Lower lobe of right lung (tissue), 2 donors: ENCODE results near the gene HLA-DOA. TPM values are rescaled to one million over a fixed set of nuclear protein-coding genes. Genes with fewer than 3 reads are reported as not detected.

Experiments used
- ATAC-seq, 2 donors: fragments of 200-7000 bp; cut with Tn5 transposase; one replicate each; pipeline ENCODE4 v1.9.1; 2020 to 2022; ENCODE audit warnings: mild to moderate bottlenecking in 2 of 2, moderate library complexity in 2 of 2
- DNase-seq: peaks from one replicate; pipeline ENCODE4 v3.0.0-alpha.2; 2020
- H3K27ac ChIP-seq: fragments of 200-600 bp; one replicate; pipeline ENCODE4 v1.8.0; 2022
- H3K27me3 ChIP-seq: fragments of 200-600 bp; one replicate; pipeline ENCODE4 v1.8.0; 2022; ENCODE audit warnings: low read depth
- H3K36me3 ChIP-seq: fragments of 200-600 bp; one replicate; pipeline ENCODE4 v1.8.0; 2022; ENCODE audit warnings: mild to moderate bottlenecking
- H3K4me1 ChIP-seq: fragments of 200-600 bp; one replicate; pipeline ENCODE4 v1.8.0; 2022
- H3K4me3 ChIP-seq: fragments of 200-600 bp; one replicate; pipeline ENCODE4 v1.8.0; 2022; ENCODE audit warnings: mild to moderate bottlenecking
- H3K9me3 ChIP-seq: fragments of 200-600 bp; one replicate; pipeline ENCODE4 v1.8.0; 2022
- intact Hi-C: fragments of 100-400 bp; cut with DNase I; formaldehyde crosslinking; loops from one replicate; pipeline ENCODE4 v1.11.0; 2022
- total RNA-seq: library from RNA; stranded (reverse); fragmentation: NEBNext Ultra II Directional; extraction: Animal tissue kit (Norgen Biotek cat#: 25700); gene quantifications from one replicate; pipeline ENCODE4 v1.2.1, GENCODE V29; 2021
- TF ChIP-seq, protein P1 (sequence below): fragments of 200-600 bp; IDR thresholded peaks from one replicate; pipeline ENCODE4 v1.8.0; 2022; ENCODE audit warnings: antibody characterized with exemption, mild to moderate bottlenecking
- donor health status: DM: no; HTN: yes; CAD: no; lungs with severe emphysema.

HLA-DOA gene
- total RNA-seq, 1 donor from 2014 or later = 31.2 TPM

DNA sequence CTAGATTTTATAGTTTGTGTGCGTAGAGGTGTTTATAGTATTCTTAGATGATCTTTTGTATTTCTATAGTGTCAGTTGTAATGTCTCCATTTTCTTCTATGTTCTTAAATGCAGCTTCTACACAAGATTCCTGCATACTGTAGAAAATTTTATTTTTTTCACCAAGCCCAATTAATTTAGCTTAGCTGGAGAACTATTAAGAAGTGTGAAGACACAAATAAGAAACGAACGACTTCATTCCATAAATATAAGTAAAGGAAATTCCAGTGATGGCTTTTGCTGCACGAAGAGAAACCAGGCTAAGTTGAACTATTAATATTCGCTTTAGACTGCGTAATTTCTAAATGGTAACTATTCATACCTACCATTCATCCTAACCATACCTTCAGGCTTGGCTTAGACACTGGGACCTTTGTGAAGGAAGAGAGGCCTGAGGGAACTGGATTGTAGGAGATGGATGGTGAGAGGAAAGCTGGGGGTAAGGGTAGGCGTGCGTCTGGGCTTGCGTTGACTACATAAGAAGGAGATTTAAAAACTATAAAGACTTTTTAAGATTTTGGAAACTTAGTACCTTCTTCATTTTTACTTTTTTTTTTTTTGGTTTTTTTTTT is 15.9 kb downstream of the HLA-DOA start:
- DNase-seq = no peak
- Histone ChIP-seq H3K36me3 (no peaks in the 10 kb centered on the region), H3K27ac (no peak overlapping the region), H3K4me3 (no peak overlapping the region), H3K27me3 (no peaks in the 10 kb centered on the region), H3K9me3 (no peaks in the 10 kb centered on the region), H3K4me1 (no peaks in the 10 kb centered on the region)
- TF ChIP-seq, protein P1, sequence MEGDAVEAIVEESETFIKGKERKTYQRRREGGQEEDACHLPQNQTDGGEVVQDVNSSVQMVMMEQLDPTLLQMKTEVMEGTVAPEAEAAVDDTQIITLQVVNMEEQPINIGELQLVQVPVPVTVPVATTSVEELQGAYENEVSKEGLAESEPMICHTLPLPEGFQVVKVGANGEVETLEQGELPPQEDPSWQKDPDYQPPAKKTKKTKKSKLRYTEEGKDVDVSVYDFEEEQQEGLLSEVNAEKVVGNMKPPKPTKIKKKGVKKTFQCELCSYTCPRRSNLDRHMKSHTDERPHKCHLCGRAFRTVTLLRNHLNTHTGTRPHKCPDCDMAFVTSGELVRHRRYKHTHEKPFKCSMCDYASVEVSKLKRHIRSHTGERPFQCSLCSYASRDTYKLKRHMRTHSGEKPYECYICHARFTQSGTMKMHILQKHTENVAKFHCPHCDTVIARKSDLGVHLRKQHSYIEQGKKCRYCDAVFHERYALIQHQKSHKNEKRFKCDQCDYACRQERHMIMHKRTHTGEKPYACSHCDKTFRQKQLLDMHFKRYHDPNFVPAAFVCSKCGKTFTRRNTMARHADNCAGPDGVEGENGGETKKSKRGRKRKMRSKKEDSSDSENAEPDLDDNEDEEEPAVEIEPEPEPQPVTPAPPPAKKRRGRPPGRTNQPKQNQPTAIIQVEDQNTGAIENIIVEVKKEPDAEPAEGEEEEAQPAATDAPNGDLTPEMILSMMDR = no peak
- ATAC-seq = no peak
- intact Hi-C loops = no loop called here

DNA sequence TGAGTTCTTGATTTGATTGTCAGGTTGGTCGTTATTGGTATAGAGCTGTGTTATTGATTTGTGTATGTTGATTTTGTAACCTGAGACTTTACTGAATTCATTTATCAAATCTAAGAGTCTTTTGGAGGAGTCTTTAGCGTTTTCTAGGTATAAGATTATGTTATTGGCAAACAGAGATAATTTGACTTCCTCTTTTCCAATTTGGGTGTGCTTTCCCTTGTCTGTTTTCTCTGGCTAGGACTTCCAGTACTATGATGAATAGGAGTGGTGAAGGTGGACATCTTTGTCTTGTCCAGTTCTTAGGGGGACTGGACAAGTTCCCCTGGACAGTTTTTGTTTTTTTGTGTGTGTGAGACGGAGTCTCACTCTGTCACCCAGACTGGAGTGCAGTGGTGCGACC is 17.4 kb downstream of the HLA-DOA start:
- ATAC-seq = no peak
- Histone ChIP-seq H3K4me1 (no peaks in the 10 kb centered on the region), H3K36me3 (no peaks in the 10 kb centered on the region), H3K27me3 (no peaks in the 10 kb centered on the region), H3K27ac (no peak overlapping the region), H3K4me3 (no peak overlapping the region), H3K9me3 (no peaks in the 10 kb centered on the region)
- TF ChIP-seq, protein P1 = no peak
- intact Hi-C loops = no loop called here
- DNase-seq = no peak

DNA sequence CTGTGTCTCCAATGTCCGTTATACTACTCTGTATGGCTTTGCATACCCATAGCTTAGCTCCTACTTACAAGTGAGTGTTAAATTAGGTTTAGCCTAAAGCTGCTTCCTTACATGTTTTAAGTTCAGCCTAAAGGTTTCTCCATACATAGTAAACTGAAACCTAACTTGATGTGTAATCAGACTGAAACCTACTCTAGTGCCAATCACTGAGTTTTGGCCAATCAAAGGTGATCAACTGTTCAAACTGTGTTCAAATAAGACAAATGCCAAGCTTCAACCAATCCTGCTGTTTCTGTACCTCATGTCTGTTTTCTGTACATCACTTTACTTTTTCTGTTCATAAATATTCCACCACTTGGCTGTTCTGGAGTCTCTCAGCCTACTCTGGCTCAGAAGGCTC is 20.0 kb downstream of the HLA-DOA start:
- Histone ChIP-seq H3K4me3 (no peak overlapping the region), H3K9me3 (no peaks in the 10 kb centered on the region), H3K27ac (no peak overlapping the region), H3K4me1 (no peaks in the 10 kb centered on the region), H3K36me3 (no peaks in the 10 kb centered on the region), H3K27me3 (no peaks in the 10 kb centered on the region)
- intact Hi-C loops = loop anchor here (10.0 kb wide), 2 partner anchors 55 to 105 kb away; no protein-coding TSS in a partner anchor
- TF ChIP-seq, protein P1 = no peak
- DNase-seq (no peak), ATAC-seq (no peak)

DNA sequence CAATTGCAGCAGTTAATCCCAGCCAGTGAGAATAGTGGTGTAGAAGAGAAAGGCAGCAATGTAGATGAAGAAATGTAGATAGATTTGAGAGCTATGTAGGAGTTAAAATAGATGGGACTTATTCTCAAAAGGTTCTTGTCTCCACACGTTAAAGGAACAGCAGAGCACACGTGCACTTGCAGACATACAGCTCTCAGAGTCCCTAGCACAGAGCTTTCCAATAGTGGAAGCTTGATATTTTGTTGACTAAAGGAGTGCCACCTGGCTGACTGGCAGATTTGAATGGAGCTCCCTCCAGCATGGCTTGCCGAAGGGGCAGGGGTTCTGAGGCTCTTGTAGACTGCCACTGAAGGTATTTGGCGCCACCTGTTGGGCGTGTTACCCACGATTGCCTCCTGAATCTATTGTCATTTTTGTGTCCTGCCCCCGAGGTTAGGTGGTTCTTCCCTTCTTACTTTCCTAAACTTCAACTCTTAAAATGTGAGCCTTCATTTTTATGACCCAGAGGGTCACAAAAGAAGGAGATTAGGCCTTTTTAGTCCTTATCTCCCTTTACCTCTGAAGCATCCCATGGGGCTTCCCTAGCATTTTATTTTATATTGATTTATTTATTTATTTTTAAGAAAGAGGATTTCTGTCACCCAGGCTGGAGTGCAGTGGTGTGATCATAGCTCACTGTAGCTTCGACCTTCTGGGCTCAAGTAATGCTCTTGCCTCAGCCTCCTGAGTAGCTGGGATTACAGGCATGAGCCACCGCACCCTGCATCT is 24.6 kb downstream of the HLA-DOA start:
- no peak overlapping the region for H3K27ac ChIP-seq
- DNase-seq = peak; percentile 95
- no peaks in the 10 kb centered on the region for H3K9me3 ChIP-seq
- TF ChIP-seq, protein P1 = peak; percentile 90
- H3K4me3 ChIP-seq = no peak overlapping the region
- H3K4me1 ChIP-seq = peaks cover 9% of the 10 kb centered on the region
- peaks cover 23% of the 10 kb centered on the region for H3K36me3 ChIP-seq
- H3K27me3 ChIP-seq = no peaks in the 10 kb centered on the region
- intact Hi-C loops = loop anchor here (10.0 kb wide), 2 partner anchors 50 to 100 kb away; no protein-coding TSS in a partner anchor
- ATAC-seq = peak; percentile 91 to 93

DNA sequence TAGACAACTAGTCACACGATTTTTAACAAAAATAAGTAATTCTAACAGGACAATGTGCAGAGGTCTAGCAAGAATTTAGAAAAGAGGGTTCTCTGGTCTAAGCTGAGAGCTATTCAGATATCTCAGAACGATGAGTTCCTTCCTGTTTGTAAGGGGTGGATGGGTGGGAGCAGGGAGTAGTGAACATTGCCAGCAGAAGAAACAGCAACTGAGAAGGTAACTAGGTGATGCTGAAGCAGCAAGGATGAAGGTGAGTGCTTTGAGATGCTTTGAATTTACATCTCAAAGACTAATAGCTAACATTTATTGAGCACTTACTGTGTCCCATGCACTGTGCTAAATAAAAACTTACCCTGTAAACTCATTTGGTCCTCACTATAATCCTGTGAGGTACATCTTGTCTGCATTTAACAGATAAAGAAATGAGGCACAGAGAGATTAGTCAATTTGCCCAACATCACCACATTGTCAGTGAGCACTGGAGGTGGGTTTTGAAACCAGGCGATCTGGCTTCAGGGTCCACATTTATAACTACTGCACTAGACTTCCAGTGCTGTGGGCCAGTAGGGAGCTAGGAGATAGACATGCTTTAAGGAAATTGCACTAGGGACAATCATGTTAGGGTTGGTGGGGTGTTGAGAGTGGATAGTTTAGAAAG is 25.3 kb downstream of the HLA-DOA start:
- Histone ChIP-seq H3K4me1 (peaks cover 9% of the 10 kb centered on the region), H3K4me3 (no peak overlapping the region), H3K36me3 (peaks cover 30% of the 10 kb centered on the region), H3K27me3 (no peaks in the 10 kb centered on the region), H3K9me3 (no peaks in the 10 kb centered on the region), H3K27ac (no peak overlapping the region)
- DNase-seq (no peak), ATAC-seq (peak in 1 of 2 donors; percentile 1)
- intact Hi-C loops = loop anchor here (10.0 kb wide), 2 partner anchors 49 to 99 kb away; no protein-coding TSS in a partner anchor
- TF ChIP-seq, protein P1 = no peak
